IMR-90 (cell line): ENCODE data around the gene ZNF622. TPM values are rescaled to one million over a fixed set of nuclear protein-coding genes. Genes with fewer than 3 reads are reported as not detected.
A peak's percentile ranks its signal among the peaks of the same experiment; 100 is the strongest.

Experiments
- ATAC-seq: fragments of 200-7000 bp; cut with Tn5 transposase; 2 replicates; pipeline ENCODE4 v1.9.1; 2020; ENCODE audit warnings: low read depth, mild to moderate bottlenecking, moderate library complexity
- BruUV-seq: library from RNA; stranded (reverse); fragments of 400-500 nt; replicated peaks from 2 replicates; lab custom pipeline; 2021; lab: Mats Ljungman, UMichigan
- CTCF ChIA-PET: fragments of 300-600 bp; formaldehyde crosslinking; extraction: SDS; loops from one replicate; lab custom pipeline; 2021; ENCODE audit warnings: antibody characterized with exemption; lab: Yijun Ruan, JAX
- POLR2A ChIA-PET: fragments of 300-600 bp; sonication (Branson Sonifier 250); formaldehyde crosslinking; loops from one replicate; lab custom pipeline; 2022; ENCODE audit warnings: antibody characterized with exemption; ENCODE audit not compliant: unreplicated experiment; lab: Charles Lee
- DNase-seq: peaks from one replicate; pipeline ENCODE4 v3.0.0; 2013
- H2AFZ ChIP-seq: replicated peaks from 2 replicates; pipeline ENCODE3; 2013; ENCODE audit warnings: low read length, mild to moderate bottlenecking; ENCODE audit not compliant: poor library complexity
- H2AK5ac ChIP-seq: 2 replicates; pipeline ENCODE4 v1.6.1; 2013; ENCODE audit warnings: low read depth, low read length, inconsistent platforms
- H2AK9ac ChIP-seq: replicated peaks from 2 replicates; pipeline ENCODE3; 2013; ENCODE audit warnings: mild to moderate bottlenecking, low read depth, low read length, moderate library complexity; ENCODE audit not compliant: poor library complexity
- H2BK120ac ChIP-seq: 2 replicates; pipeline ENCODE4 v1.6.1; 2013; ENCODE audit warnings: low read depth, low read length, inconsistent platforms
- H2BK15ac ChIP-seq: 3 replicates; pipeline ENCODE4 v1.6.1; 2013; ENCODE audit warnings: low read depth, low read length, inconsistent platforms
- H2BK20ac ChIP-seq: 2 replicates; pipeline ENCODE4 v1.6.1; 2013; ENCODE audit warnings: low read depth, mild to moderate bottlenecking, inconsistent platforms, low read length, moderate library complexity
- H2BK5ac ChIP-seq: 2 replicates; pipeline ENCODE4 v1.6.1; 2013; ENCODE audit warnings: mild to moderate bottlenecking, low read depth, low read length, inconsistent platforms; ENCODE audit not compliant: poor library complexity, severe bottlenecking
- H3K14ac ChIP-seq: replicated peaks from 2 replicates; pipeline ENCODE4 v1.6.1; 2013; ENCODE audit warnings: low read depth, low read length, inconsistent platforms
- H3K18ac ChIP-seq: 2 replicates; pipeline ENCODE4 v1.6.1; 2013; ENCODE audit warnings: low read depth, low read length, control low read depth
- H3K23ac ChIP-seq: 2 replicates; pipeline ENCODE4 v1.6.1; 2013; ENCODE audit warnings: low read depth, low read length, inconsistent platforms
- H3K27ac ChIP-seq: 2 replicates; pipeline ENCODE4 v1.5.1; 2013; ENCODE audit warnings: mild to moderate bottlenecking, control low read depth, low read length; ENCODE audit not compliant: insufficient read depth
- H3K27me3 ChIP-seq: 2 replicates; pipeline ENCODE4 v1.6.1; 2013; ENCODE audit warnings: low read length; ENCODE audit not compliant: control insufficient read depth, insufficient read depth
- H3K36me3 ChIP-seq: 2 replicates; pipeline ENCODE4 v1.6.1; 2013; ENCODE audit warnings: low read length, mixed read lengths; ENCODE audit not compliant: control insufficient read depth, insufficient read depth
- H3K4ac ChIP-seq: 2 replicates; pipeline ENCODE4 v1.6.1; 2013; ENCODE audit warnings: low read depth, low read length, inconsistent platforms
- H3K4me1 ChIP-seq: 2 replicates; pipeline ENCODE4 v1.6.1; 2013; ENCODE audit warnings: low read length, mixed read lengths; ENCODE audit not compliant: control insufficient read depth, insufficient read depth
- H3K4me2 ChIP-seq: 2 replicates; pipeline ENCODE4 v1.6.1; 2013; ENCODE audit warnings: low read depth, mild to moderate bottlenecking, control low read depth, low read length, moderate library complexity
- H3K4me3 ChIP-seq: 2 replicates; pipeline ENCODE4 v1.5.1; 2013; ENCODE audit warnings: low read depth, mild to moderate bottlenecking, control low read depth, low read length, moderate library complexity; ENCODE audit not compliant: insufficient read depth
- H3K56ac ChIP-seq: 2 replicates; pipeline ENCODE4 v1.6.1; 2013; ENCODE audit warnings: low read length, inconsistent platforms; ENCODE audit not compliant: insufficient read depth; ENCODE audit errors: extremely low read depth
- H3K79me1 ChIP-seq, 2 experiments: 2 replicates each; pipeline ENCODE4 v1.6.1; 2013; ENCODE audit warnings: low read length in 2 of 2, inconsistent platforms in 1 of 2, low read depth in 1 of 2
- H3K9ac ChIP-seq: 2 replicates; pipeline ENCODE4 v1.6.1; 2013; ENCODE audit warnings: low read depth, low read length, control low read depth
- H3K9me1 ChIP-seq: 2 replicates; pipeline ENCODE4 v1.6.1; 2013; ENCODE audit warnings: low read length, inconsistent platforms; ENCODE audit not compliant: insufficient read depth
- H3K9me3 ChIP-seq: 2 replicates; pipeline ENCODE4 v1.6.1; 2013; ENCODE audit warnings: low read length; ENCODE audit not compliant: control insufficient read depth, insufficient read depth
- H4K20me1 ChIP-seq: 2 replicates; pipeline ENCODE4 v1.6.1; 2013; ENCODE audit warnings: low read length, inconsistent platforms; ENCODE audit not compliant: insufficient read depth
- H4K5ac ChIP-seq: 2 replicates; pipeline ENCODE4 v1.6.1; 2013; ENCODE audit warnings: mild to moderate bottlenecking, low read depth, low read length, control low read depth
- H4K8ac ChIP-seq, 2 experiments: 2 replicates each; pipeline ENCODE4 v1.6.1; 2013; ENCODE audit warnings: low read depth in 2 of 2, low read length in 2 of 2, control low read depth in 1 of 2, inconsistent platforms in 1 of 2
- H4K91ac ChIP-seq: 2 replicates; pipeline ENCODE4 v1.6.1; 2013; ENCODE audit warnings: low read depth, low read length, inconsistent platforms; ENCODE audit not compliant: insufficient read depth
- BHLHE40 ChIP-seq: fragments of 150-350 bp; IDR thresholded peaks from 2 replicates; pipeline ENCODE4 v1.6.1; 2016; ENCODE audit warnings: mild to moderate bottlenecking, low read depth, low read length
- CEBPB ChIP-seq: IDR thresholded peaks from 2 replicates; pipeline ENCODE4 v1.6.1; 2012; ENCODE audit warnings: low read depth, low read length, improper control_type of control experiment
- CHD1 ChIP-seq: IDR thresholded peaks from 2 replicates; pipeline ENCODE4 v1.6.1; 2012; ENCODE audit warnings: low read depth, low read length, improper control_type of control experiment
- CTCF ChIP-seq: conservative IDR thresholded peaks from 2 replicates; pipeline ENCODE4 v1.5.1; 2012; ENCODE audit warnings: mild to moderate bottlenecking, low read depth, low read length, improper control_type of control experiment
- ELK1 ChIP-seq: fragments of 150-350 bp; IDR thresholded peaks from 2 replicates; pipeline ENCODE4 v1.6.1; 2016; ENCODE audit warnings: low read depth, mild to moderate bottlenecking, low read length, moderate library complexity, borderline replicate concordance
- FOS ChIP-seq: fragments of 150-350 bp; IDR thresholded peaks from 2 replicates; pipeline ENCODE4 v1.6.1; 2016; ENCODE audit warnings: low read depth, low read length
- MAFK ChIP-seq: IDR thresholded peaks from 2 replicates; pipeline ENCODE4 v1.6.1; 2012; ENCODE audit warnings: low read depth, low read length, improper control_type of control experiment
- MAZ ChIP-seq: IDR thresholded peaks from 2 replicates; pipeline ENCODE4 v1.6.1; 2012; ENCODE audit warnings: low read depth, mild to moderate bottlenecking, low read length, improper control_type of control experiment, moderate library complexity, borderline replicate concordance
- MXI1 ChIP-seq: IDR thresholded peaks from 2 replicates; pipeline ENCODE4 v1.6.1; 2012; ENCODE audit warnings: low read depth, mild to moderate bottlenecking, low read length, moderate library complexity, borderline replicate concordance
- NFE2L2 ChIP-seq: fragments of 150-350 bp; IDR thresholded peaks from 2 replicates; pipeline ENCODE4 v1.6.1; 2016; ENCODE audit warnings: low read depth, mild to moderate bottlenecking, low read length
- POLR2A ChIP-seq: IDR thresholded peaks from 2 replicates; pipeline ENCODE4 v1.6.1; 2012; ENCODE audit warnings: mild to moderate bottlenecking, low read depth, low read length
- RAD21 ChIP-seq: IDR thresholded peaks from 2 replicates; pipeline ENCODE4 v1.6.1; 2012; ENCODE audit warnings: low read length, improper control_type of control experiment
- RCOR1 ChIP-seq: IDR thresholded peaks from 2 replicates; pipeline ENCODE4 v1.6.1; 2012; ENCODE audit warnings: mild to moderate bottlenecking, low read length, improper control_type of control experiment; ENCODE audit not compliant: insufficient replicate concordance
- RFX5 ChIP-seq: IDR thresholded peaks from 2 replicates; pipeline ENCODE4 v1.8.0; 2012; ENCODE audit warnings: low read depth, mild to moderate bottlenecking, low read length, moderate library complexity
- SMC3 ChIP-seq: fragments of 150-350 bp; IDR thresholded peaks from 2 replicates; pipeline ENCODE4 v1.6.1; 2016; ENCODE audit warnings: low read depth, mild to moderate bottlenecking, antibody characterized with exemption, low read length, moderate library complexity
- USF2 ChIP-seq: fragments of 150-350 bp; IDR thresholded peaks from 2 replicates; pipeline ENCODE4 v1.6.1; 2017; ENCODE audit warnings: mild to moderate bottlenecking, antibody characterized with exemption, low read length, low read depth
- dilution Hi-C: fragments of 300-500 bp; cut with HindIII; formaldehyde crosslinking; loops from one replicate; pipeline ENCODE4 v1.14.3; 2018; ENCODE audit warnings: low sequenced_read_pairs; ENCODE audit not compliant: unreplicated experiment
- in situ Hi-C: fragments of 300-500 bp; cut with MboI; formaldehyde crosslinking; loops from 3 replicates; pipeline ENCODE4 v1.14.3; 2019; ENCODE audit warnings: low sequenced_read_pairs, inconsistent platforms, mixed read lengths
- intact Hi-C: fragments of 100-400 bp; cut with micrococcal nuclease; formaldehyde crosslinking; loops from 2 replicates; pipeline ENCODE4 v1.10.0; 2022
- polyA plus RNA-seq, 3 experiments: library from polyadenylated mRNA; depleted of rRNA; stranded (reverse); fragments of >200 nt; gene quantifications; 2 replicates each; pipeline ENCODE4 v1.2.3, GENCODE V29; 2012; ENCODE audit warnings: low replicate concordance in 1 of 3
- total RNA-seq: library from RNA; depleted of rRNA; stranded (reverse); fragments of >200 nt; gene quantifications from 2 replicates; pipeline ENCODE4 v1.2.3, GENCODE V29; 2012

The ZNF622 gene
- total and polyA plus RNA-seq, 2 of the 4 experiments (the other 2 are of a cell fraction): 19.5 to 49.3 TPM

GRCh38 chr5:16507716-16508115 is 42.1 kb upstream of the ZNF622 start:
- TF ChIP-seq NFE2L2 (no peak), CEBPB (no peak), POLR2A (no peak), BHLHE40 (no peak), CTCF (no peak), SMC3 (no peak), MXI1 (no peak), RAD21 (no peak), CHD1 (no peak), MAFK (no peak), USF2 (no peak), RFX5 (no peak), MAZ (no peak), FOS (no peak), ELK1 (no peak), RCOR1 (no peak)
- Histone ChIP-seq H3K4me3 (no peak overlapping the region), H3K9me1 (no peaks in the 10 kb centered on the region), H3K4me2 (no peak overlapping the region), H3K14ac (no peak overlapping the region), H3K9me3 (no peaks in the 10 kb centered on the region), H4K91ac (no peak overlapping the region), H2AK5ac (no peak overlapping the region), H4K5ac (no peak overlapping the region), H3K27ac (no peak overlapping the region), H3K56ac (no peak overlapping the region), H4K8ac (no peak overlapping the region), H3K36me3 (no peaks in the 10 kb centered on the region), H3K18ac (no peak overlapping the region), H3K27me3 (peaks cover 22% of the 10 kb centered on the region), H2BK120ac (no peak overlapping the region), H2AFZ (no peak overlapping the region), H4K20me1 (no peaks in the 10 kb centered on the region), H3K9ac (no peak overlapping the region), H2BK20ac (no peak overlapping the region), H2BK15ac (no peak overlapping the region), H2AK9ac (no peak overlapping the region), H3K4me1 (peaks cover 1% of the 10 kb centered on the region; the same call in 1 of the 2 replicates), H2BK5ac (no peak overlapping the region), H3K23ac (no peak overlapping the region), H3K4ac (no peak overlapping the region), H3K79me1 (no peaks in the 10 kb centered on the region)
- dilution Hi-C loops: no loop called here
- ATAC-seq (0 out of 2 replicates have a peak, but pooled peaks have one; percentile 11), DNase-seq (no peak)
- POLR2A ChIA-PET: no interaction called here
- CTCF ChIA-PET: no interaction called here
- intact Hi-C loops: no loop called here
- no TSS peak for BruUV-seq
- in situ Hi-C loops: no loop called here
